Ishikawa (cell line): ENCODE data around the gene DCST2.

Source experiments
- CEBPB ChIP-seq: IDR thresholded peaks from 2 replicates; pipeline ENCODE4 v1.6.1; 2012
- CREB1 ChIP-seq: IDR thresholded peaks from 2 replicates; pipeline ENCODE4 v1.6.1; 2012; ENCODE audit warnings: low read depth
- EGR1 ChIP-seq: IDR thresholded peaks from 2 replicates; pipeline ENCODE4 v1.6.1; 2012
- EP300 ChIP-seq: IDR thresholded peaks from 2 replicates; pipeline ENCODE4 v1.6.1; 2012; ENCODE audit warnings: borderline replicate concordance
- FOXM1 ChIP-seq: IDR thresholded peaks from 2 replicates; pipeline ENCODE4 v1.6.1; 2012; ENCODE audit warnings: low read depth, borderline replicate concordance
- NFIC ChIP-seq: IDR thresholded peaks from 2 replicates; pipeline ENCODE4 v1.6.1; 2012
- RAD21 ChIP-seq: IDR thresholded peaks from 2 replicates; pipeline ENCODE4 v1.6.1; 2012; ENCODE audit warnings: low read depth
- TAF1 ChIP-seq: IDR thresholded peaks from 2 replicates; pipeline ENCODE4 v1.6.1; 2012; ENCODE audit warnings: low read depth, mild to moderate bottlenecking
- TCF12 ChIP-seq: IDR thresholded peaks from 2 replicates; pipeline ENCODE4 v1.6.1; 2012; ENCODE audit warnings: low read depth
- TEAD4 ChIP-seq: IDR thresholded peaks from 2 replicates; pipeline ENCODE4 v1.6.1; 2012
- YY1 ChIP-seq: IDR thresholded peaks from 2 replicates; pipeline ENCODE4 v1.6.1; 2012; ENCODE audit warnings: low read depth
- ZBTB7A ChIP-seq: IDR thresholded peaks from 2 replicates; pipeline ENCODE4 v1.6.1; 2012; ENCODE audit warnings: low read depth
- TF ChIP-seq, protein P1 (sequence below): IDR thresholded peaks from 2 replicates; pipeline ENCODE4 v1.6.1; 2012
- TF ChIP-seq, protein P2 (sequence below): IDR thresholded peaks from 2 replicates; pipeline ENCODE4 v1.6.1; 2012; ENCODE audit warnings: low read depth, mild to moderate bottlenecking
- TF ChIP-seq, protein P3 (sequence below): IDR thresholded peaks from 2 replicates; pipeline ENCODE4 v1.6.1; 2012

The DCST2 gene

DNA sequence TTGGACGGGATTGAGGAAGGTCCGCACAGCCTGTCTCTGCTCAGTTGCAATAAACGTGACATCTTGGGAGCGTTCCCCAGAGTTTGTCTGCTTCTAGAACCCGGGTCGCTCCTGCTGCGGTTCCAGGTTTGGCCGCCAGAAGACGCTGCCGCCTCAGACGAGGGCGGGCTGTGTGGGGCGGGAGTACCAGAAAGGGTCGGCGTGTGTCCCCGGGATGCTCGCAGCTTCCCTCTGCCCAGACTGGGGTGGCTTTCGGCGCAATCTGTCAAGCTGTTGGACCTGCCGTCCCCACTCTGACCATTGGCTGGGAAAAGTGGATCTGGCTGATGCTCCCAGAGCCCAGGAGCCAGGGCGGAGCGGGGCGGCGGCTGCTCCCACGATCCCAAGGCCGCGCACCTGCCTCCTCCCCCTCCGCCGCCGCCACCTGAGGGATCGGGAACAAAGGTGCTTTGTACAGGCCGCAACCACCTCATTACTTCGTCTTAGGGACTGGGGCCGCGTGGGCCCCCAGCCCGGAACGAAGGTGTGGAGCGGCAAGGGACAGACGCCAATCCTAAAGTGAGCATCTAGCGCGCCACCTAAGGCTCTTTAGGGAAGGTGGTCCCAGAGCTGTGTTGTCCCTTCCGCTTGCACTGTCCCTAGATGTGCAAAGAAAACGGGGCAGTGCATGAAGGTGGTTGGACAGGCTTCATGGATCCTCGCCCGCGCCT, 29.3 kb upstream of the DCST2 start:
- TF ChIP-seq, protein P1, sequence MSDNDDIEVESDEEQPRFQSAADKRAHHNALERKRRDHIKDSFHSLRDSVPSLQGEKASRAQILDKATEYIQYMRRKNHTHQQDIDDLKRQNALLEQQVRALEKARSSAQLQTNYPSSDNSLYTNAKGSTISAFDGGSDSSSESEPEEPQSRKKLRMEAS: no peak
- peak; percentile 19; the same call in 1 of the 2 replicates for TF ChIP-seq RAD21

DNA sequence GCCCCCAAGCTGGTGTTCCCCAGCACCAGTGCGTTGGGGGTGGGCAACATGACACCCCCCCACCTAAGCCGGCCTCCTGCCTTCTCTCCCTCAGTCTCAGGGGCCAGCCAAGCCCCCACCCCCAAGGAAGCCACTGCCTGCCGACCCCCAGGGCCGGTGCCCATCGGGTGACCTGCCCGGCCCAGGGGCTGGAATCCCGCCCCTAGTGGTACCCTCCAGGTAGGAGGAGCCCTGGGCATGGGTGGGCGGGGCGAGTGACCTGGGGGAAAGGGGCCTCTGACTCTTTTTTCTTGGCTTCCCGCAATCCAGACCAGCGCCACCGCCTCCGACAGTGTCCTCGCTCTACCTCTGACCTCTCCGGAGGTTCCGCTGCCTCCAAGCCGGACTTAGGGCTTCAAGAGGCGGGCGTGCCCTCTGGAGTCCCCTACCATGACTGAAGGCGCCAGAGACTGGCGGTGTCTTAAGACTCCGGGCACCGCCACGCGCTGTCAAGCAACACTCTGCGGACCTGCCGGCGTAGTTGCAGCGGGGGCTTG, 28.6 kb upstream of the DCST2 start:
- TF ChIP-seq RAD21 (no peak), FOXM1 (no peak), TAF1 (no peak), CREB1 (no peak), EP300 (no peak), CEBPB (no peak), TCF12 (no peak), TEAD4 (no peak), EGR1 (no peak), NFIC (no peak), ZBTB7A (no peak), YY1 (no peak)
- TF ChIP-seq, protein P2, sequence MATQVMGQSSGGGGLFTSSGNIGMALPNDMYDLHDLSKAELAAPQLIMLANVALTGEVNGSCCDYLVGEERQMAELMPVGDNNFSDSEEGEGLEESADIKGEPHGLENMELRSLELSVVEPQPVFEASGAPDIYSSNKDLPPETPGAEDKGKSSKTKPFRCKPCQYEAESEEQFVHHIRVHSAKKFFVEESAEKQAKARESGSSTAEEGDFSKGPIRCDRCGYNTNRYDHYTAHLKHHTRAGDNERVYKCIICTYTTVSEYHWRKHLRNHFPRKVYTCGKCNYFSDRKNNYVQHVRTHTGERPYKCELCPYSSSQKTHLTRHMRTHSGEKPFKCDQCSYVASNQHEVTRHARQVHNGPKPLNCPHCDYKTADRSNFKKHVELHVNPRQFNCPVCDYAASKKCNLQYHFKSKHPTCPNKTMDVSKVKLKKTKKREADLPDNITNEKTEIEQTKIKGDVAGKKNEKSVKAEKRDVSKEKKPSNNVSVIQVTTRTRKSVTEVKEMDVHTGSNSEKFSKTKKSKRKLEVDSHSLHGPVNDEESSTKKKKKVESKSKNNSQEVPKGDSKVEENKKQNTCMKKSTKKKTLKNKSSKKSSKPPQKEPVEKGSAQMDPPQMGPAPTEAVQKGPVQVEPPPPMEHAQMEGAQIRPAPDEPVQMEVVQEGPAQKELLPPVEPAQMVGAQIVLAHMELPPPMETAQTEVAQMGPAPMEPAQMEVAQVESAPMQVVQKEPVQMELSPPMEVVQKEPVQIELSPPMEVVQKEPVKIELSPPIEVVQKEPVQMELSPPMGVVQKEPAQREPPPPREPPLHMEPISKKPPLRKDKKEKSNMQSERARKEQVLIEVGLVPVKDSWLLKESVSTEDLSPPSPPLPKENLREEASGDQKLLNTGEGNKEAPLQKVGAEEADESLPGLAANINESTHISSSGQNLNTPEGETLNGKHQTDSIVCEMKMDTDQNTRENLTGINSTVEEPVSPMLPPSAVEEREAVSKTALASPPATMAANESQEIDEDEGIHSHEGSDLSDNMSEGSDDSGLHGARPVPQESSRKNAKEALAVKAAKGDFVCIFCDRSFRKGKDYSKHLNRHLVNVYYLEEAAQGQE: no peak
- TF ChIP-seq, protein P1: no peak
- TF ChIP-seq, protein P3, sequence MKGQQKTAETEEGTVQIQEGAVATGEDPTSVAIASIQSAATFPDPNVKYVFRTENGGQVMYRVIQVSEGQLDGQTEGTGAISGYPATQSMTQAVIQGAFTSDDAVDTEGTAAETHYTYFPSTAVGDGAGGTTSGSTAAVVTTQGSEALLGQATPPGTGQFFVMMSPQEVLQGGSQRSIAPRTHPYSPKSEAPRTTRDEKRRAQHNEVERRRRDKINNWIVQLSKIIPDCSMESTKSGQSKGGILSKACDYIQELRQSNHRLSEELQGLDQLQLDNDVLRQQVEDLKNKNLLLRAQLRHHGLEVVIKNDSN: no peak

DNA sequence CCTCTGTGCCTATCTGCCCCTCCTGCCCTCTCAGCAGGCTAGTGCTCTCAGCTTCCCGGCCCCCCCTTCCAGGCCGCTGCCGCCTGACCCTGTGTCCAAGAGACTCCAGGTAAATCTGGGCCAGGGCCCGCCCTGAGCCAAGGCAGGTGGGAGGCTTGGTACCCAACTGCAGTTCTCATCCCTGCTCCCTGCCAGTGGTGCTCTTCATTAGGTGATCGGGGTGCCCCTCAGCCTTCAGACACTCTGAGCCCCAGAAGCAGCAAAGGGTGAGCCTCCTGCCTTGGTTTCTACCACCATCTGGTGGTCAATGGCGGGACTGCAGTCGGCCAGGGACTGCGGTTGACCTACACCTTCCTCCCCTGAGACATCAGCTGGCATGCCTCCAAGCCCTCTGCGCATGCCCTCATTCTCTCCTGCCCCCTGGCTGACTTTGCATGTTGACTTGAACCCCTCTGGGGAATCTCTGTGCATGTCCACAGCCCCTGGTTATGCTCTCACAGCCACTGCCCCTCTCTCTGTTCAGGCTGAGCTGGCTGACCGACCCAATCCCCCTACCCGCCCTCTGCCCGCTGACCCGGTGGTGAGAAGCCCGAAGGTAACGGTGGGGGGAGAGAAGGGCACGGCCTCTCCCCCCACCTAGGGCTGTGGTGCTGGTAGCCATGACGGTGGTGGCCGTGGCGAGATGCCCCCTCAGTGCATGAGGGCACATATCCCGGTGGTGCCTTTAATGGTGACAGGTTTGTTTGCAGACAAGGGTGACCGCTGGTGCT, 28.0 kb upstream of the DCST2 start:
- TF ChIP-seq NFIC: peak; percentile 74
- no peak for TF ChIP-seq CEBPB
- peak; percentile 96 for TF ChIP-seq RAD21

DNA sequence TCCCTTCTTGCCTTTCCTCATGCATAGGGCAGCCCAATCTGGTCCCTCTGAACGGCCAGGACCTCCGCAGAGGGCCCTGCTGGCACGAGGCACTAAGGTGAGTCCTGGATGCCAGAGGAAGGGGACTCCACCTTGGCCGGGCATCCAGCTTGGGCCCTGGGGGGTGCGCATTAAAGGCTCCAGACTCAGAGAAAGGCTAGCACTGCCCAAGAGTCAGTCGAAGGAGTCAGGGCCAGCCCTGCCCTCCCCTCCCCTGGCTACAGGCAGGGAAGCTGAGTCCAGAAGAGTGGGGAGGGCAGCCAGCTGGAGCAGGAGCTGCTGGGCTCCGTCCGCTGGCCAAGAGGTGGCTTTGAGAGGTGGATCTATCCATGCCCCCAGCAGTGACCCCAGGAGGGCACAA, 27.2 kb upstream of the DCST2 start:
- TF ChIP-seq RAD21 (no peak), EGR1 (no peak), TCF12 (no peak), CEBPB (no peak), EP300 (no peak), TEAD4 (no peak), NFIC (no peak), ZBTB7A (no peak)
- TF ChIP-seq, protein P1: no peak
- TF ChIP-seq, protein P2: no peak
- TF ChIP-seq, protein P3: no peak

DNA sequence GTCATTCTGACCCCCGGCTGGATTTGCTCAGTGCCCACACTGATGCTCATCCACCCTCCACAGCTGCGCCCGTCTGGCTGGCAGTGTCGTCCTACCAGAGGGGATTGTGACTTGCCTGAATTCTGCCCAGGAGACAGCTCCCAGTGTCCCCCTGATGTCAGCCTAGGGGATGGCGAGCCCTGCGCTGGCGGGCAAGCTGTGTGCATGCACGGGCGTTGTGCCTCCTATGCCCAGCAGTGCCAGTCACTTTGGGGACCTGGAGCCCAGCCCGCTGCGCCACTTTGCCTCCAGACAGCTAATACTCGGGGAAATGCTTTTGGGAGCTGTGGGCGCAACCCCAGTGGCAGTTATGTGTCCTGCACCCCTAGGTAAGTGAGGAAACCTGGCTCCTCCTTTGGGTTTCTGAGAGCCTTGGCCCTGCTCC, 24.2 kb upstream of the DCST2 start:
- TF ChIP-seq CEBPB (no peak), TAF1 (no peak), TCF12 (no peak), CREB1 (no peak), EGR1 (no peak), RAD21 (no peak), EP300 (no peak), NFIC (no peak)
- TF ChIP-seq, protein P1: no peak

DNA sequence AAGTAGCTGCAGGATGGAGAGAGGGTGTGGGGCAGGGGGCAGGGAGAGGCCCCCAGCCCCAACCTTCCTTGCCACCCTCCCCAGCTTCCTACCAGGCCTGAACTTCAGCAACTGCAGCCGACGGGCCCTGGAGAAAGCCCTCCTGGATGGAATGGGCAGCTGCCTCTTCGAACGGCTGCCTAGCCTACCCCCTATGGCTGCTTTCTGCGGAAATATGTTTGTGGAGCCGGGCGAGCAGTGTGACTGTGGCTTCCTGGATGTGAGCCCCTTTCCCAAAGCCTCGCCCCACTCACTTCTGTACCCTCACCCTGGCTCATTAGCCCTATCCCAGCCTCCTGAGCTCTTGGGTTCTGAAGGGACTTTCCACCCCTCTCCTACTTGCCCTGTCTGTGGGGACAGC, 23.5 kb upstream of the DCST2 start:
- TF ChIP-seq NFIC (no peak), RAD21 (no peak), CREB1 (no peak)
